GM21786 (cell line): ENCODE results near the gene PPM1H.

Experiments used
- ATAC-seq: cut with Tn5 transposase; IDR thresholded peaks from one replicate; pipeline ENCODE4 v1.9.1; 2021; ENCODE audit not compliant: unreplicated experiment

The PPM1H gene

GRCh38 chr12:62802321-62802720 is 132.6 kb downstream of the PPM1H start:
- ATAC-seq, result no peak

DNA sequence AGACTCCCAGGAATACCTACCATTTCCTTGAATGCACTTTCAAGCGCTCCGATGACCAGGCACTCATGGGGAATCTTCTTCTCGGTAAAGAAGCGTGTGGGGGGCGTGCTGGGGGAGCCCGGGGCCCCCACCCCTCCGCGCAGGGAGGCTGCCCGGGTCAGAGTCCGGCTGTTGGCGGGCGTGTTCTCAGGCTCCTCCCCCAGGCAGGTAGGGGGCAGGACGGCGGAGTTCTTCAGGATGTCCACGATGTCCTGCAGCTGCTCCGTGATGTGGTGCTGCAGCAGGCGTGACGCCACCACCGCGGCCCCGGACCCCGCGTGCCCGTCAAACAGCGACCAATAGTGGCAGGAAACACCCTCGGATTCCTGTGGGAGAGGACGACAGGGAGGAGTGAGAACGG is 133.2 kb downstream of the PPM1H start:
- no peak for ATAC-seq

DNA sequence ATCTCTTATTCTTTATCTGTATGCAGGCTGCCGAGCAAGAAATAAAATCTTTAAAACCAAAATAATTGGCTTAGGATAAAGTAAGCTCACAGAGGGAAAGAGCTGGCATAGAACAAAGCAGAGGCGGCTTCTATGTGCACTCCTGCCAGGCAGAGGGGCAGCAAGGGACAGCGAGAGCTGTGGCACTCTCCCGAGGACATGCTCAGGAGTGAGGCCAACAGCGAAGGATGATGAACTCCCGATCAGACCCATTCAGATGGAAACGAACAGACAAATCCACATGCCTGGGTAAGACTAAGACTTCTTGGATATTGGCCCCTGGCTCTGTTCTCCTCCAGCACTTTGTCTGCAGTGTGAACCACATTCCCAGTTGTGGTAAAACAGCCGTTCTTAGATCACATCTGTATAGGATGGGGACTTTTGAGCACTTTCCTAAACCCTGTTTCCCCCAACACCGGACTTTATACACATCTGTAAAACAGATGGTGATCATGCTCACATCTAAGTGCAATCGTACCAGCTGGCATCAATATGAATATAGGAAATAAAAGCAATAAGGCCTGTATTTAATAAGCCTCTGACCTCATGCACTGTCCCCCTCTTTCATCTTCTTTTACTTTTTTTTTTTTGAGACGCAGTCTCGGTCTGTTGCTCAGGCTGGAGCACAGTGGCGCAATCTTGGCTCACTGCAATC is 134.1 kb downstream of the PPM1H start:
- ATAC-seq, result no peak

- ATAC-seq, result no peak
Measured at GRCh38 chr12:62799766-62800406, 135.1 kb downstream of the PPM1H start.

- peak; percentile 94 for ATAC-seq
Measured at GRCh38 chr12:62799126-62799736, 135.7 kb downstream of the PPM1H start.

DNA sequence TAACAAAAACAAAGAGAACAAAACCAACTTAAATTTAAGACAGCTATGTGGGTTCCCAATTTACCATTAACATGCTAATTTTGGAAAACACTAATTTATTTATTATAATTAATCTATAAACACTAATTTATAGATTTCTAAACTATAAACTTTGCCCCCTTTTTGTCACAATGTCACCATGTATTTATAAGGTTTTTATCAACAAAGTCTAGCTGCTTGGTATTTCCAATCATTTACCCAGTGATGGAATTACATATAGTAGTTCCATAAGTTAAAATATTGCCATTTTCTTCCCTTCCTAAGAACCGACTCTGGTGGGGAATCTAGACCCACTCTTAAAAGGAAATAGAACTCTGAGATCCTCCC is 140.7 kb downstream of the PPM1H start:
- no peak for ATAC-seq

DNA sequence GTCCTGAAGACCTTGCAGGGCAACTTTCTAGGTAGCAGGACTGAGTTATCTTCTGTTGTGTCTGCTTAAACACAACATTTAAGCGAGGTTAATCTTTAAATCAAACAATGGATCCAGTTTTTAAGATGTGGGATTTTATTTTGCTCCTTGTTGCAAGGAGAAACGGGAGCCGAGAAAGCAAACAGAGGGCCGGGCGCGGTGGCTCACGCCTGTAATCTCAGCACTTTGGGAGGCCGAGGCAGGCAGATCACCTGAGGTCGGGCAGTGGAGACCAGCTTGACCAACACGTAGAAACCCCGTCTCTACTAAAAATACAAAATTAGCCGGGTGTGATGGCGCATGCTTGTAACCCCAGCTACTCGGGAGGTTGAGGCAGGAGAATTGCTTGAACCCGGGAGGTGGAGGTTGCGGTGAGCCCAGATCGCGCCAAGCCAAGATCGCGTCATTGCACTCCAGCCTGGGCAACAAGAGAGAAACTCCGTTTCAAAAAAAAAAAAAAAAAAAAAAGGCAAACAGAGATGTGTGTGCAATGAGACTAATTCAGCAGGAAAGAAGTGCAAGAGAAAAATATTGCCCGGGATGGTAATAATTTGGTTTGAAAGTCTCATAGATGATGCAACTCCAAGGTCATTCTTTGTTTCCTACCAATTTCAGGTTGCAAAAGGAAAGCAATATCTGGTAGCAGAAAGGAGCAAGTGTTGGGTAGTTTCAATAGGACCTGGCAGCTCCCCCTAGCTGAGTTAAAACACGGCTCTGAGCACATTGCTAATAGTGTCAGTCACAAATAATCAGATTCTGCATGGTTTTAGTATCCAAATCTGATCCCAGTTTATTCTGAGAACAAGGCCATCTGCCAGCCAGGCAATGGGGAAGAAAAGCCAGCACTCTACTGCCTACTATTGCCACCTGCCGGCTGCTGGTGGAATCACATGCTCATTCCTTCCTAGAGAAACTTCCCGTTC is 141.4 kb downstream of the PPM1H start:
- ATAC-seq, result peak; percentile 55

- ATAC-seq, result no peak
Measured at GRCh38 chr12:62792236-62792870, 142.6 kb downstream of the PPM1H start.

- no peak for ATAC-seq
Measured at GRCh38 chr12:62789851-62790250, 145.1 kb downstream of the PPM1H start.

DNA sequence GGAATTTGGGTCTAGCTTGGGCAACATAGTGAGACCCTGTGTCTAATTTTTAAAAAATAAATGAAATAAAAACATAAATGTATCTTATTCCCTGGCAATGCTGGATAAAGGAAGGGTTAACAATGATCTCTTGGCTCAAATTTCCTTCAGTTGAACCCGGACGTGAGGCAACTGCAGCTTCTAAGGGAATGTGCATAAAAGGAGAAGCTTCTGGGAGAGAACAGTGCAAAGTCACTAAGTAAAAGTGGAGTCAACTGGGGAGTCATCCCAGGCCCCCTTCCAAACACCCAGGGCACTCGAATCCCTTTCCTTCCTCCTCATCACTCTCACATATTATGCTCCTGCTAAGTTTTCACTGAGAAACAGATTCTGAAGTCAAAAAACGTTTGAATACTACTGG is 147.3 kb downstream of the PPM1H start:
- ATAC-seq, result no peak

DNA sequence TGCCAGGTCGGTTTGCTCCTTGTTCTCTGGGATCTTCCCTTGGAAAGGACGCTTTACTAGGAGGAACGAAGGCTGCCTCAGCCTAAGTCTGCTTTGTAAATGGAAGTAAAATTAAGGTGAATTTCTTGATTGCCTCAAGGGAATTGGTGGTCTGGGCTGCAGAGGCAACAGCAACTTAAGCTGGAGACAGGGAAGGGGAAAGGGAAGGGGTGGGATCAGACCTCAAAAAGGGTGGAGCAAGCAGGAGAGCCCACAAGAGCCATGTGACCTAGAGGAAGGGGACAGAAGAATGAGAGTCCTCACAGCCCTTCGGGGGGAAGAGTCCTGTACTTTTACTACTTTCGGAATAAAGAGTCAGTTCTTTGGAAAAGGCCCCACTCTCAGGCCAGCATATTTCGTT is 147.9 kb downstream of the PPM1H start:
- ATAC-seq, result no peak

DNA sequence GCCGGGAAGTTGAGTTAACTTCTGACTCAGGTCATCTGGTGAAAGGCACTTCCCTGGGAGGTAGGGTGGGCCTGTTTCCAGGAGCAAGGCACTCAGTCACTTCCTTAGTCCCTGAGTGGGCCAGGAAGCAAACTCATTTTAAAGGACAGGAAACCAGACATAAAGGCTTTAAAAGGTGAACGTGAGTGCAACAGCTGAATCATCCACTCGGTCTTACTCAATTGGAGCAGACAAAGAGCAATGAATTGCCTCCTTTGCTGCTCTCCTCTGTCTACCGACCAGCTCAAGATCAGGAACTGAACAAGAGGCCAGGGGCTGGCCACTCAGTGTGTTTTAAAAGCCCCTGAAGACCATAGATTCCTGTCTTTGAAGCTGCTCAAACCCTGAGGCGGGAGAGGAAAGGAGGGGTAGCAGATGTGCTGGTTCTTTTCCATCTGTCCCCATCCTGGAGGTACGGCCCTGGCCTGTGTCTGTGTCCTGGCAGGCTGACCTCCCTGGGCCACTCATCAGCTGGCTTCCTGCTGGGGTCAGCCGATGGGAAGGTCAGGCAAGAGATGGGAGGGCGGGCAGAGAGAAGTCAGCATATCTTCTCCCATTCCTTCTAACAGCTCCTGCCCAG is 148.9 kb downstream of the PPM1H start:
- ATAC-seq, result no peak

DNA sequence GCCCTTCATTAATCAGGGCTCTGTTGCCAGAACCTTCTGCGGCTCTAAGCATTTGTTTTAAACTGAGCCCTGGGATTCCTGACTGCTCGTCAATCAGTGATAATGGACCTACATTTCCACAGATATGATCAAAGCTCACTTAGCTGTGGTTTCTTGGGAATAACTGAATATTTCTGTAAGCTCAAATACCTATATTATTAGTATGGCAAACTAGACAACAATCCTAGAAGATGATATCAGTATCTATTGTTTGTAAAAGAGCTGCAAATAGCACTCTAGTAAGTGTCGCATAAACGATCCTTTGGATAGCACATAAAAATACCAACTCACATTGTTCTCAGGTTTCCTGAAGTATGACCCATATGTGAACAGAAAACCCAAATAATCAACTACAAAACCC is 150.4 kb downstream of the PPM1H start:
- no peak for ATAC-seq

DNA sequence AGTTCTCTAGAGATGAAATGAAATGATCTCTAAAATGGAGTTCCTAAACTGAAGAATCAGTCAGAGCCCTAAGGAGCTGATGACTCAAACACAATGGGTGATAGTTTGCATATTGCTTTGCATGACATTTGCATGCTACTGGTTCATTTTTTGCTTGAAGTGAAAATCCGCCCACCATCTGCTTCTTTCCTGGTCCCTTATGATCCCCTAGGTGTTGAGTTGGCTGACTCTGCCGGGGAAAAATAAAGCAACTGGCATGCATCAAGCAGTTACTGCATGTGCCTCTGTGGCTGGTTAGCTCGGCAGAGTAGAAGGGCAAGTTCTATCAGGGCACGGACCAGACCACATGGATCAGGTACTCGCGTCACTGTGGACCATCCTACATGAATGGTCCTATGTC is 151.1 kb downstream of the PPM1H start:
- no peak for ATAC-seq

- ATAC-seq, result no peak
Measured at GRCh38 chr12:62781136-62781880, 153.6 kb downstream of the PPM1H start.

DNA sequence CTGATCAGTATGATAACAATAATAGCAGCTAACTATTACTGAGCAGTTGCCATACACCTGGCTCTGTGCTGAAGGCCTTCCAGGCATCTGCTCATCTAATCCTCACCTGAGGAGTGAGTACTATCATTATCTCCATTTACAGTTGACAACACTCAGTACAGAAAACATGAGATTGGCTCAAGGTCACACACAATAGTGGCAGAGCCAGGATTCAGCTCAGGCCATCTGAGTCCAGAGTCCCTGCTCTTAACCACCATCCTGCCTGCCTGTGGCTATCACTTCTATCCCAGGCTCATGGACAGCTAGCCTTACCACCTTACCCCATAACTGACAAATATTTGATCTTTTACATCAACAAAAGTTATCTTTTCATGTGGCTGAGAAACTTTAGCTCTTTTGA is 155.5 kb downstream of the PPM1H start:
- ATAC-seq, result no peak

DNA sequence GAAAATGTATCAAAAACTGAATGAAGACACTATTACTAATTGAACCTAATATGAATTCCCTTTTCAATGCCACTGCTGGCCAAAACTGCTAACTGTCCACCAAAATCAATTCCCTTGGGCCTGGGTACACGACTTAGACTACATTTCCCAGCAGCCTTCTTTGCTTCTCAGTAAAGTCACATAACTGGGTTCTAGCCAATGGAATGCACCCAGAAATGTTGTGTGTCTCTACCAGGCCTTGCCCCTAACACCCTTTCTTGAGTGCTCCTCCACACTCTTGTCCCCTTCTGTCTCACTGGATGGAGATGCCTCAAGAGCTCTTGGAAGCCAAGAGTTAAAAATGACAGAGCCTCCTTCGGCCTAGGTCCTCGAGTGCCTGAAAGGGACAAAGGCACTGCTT is 156.8 kb downstream of the PPM1H start:
- ATAC-seq, result no peak

GRCh38 chr12:62776997-62777396 is 158.0 kb downstream of the PPM1H start:
- ATAC-seq, result no peak

- no peak for ATAC-seq
Measured at GRCh38 chr12:62776575-62776974, 158.4 kb downstream of the PPM1H start.

DNA sequence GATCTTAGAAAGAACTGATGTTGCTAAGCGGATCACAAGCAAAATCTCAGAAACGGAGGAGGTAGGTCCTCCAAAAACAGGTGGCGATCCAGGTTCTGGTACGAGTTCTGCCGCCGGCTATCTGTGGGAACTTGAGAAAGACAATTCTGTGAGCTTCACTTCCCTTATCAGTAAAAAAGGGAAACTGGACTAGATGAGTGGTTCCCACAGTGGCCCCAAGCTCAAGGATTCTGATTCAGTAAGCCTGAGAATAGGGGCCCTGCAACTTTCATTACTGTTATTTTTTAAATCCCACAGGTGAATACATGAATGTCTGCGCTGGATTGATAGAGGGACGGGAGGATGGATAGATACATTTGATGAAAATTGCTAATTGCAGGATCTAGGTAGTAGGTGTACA is 160.2 kb downstream of the PPM1H start:
- no peak for ATAC-seq
